ENCODE data around the gene KCNS3.

DNA sequence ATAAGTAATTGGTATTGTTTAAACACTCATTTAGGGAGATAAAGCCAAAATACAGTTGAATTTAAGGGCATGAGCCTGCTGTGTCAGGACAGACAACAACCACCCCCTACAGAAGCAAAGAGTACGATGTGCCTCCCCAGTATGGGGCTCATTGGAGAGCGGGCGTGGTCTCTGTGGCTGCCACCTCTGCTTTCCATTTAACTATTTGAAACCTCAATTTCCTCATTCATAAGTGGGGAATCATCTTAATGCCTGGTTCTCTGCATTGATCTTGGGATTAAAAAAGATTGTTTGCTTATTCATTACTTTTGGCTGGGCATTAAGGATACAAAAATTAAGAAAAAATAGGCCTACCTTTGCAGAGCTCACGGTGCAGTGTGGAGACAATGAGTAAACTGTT is 21.4 kb downstream of the KCNS3 start:
- TF ChIP-seq, protein P1, sequence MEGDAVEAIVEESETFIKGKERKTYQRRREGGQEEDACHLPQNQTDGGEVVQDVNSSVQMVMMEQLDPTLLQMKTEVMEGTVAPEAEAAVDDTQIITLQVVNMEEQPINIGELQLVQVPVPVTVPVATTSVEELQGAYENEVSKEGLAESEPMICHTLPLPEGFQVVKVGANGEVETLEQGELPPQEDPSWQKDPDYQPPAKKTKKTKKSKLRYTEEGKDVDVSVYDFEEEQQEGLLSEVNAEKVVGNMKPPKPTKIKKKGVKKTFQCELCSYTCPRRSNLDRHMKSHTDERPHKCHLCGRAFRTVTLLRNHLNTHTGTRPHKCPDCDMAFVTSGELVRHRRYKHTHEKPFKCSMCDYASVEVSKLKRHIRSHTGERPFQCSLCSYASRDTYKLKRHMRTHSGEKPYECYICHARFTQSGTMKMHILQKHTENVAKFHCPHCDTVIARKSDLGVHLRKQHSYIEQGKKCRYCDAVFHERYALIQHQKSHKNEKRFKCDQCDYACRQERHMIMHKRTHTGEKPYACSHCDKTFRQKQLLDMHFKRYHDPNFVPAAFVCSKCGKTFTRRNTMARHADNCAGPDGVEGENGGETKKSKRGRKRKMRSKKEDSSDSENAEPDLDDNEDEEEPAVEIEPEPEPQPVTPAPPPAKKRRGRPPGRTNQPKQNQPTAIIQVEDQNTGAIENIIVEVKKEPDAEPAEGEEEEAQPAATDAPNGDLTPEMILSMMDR (IDR thresholded peaks at IDR 0.05) = no peak
- TF ChIP-seq POLR2AphosphoS5 (IDR thresholded peaks at IDR 0.05) = no peak
- TF ChIP-seq POLR2A (IDR thresholded peaks at IDR 0.05) = no peak
- no peak for TF ChIP-seq EP300 (IDR thresholded peaks at IDR 0.05)
